Kasumi-1 (cell line): ENCODE results near the gene SIGLEC15.
A peak's percentile ranks its signal among the peaks of the same experiment; 100 is the strongest.
"Not testable (repeated sequence)": the region's sequence is repeated elsewhere in the genome, so short reads cannot be mapped to it uniquely, and the experiment has no call there.

ENCODE experiments used
- DNase-seq, 2 experiments: peaks; one replicate each; lab custom pipeline; 2025; lab: John Stamatoyannopoulos, UW

SIGLEC15 gene

GRCh38 chr18:45825258-45826044, at the start of gene SIGLEC15:
Gene SIGLEC15, plus strand, starts transcription at chr18:45825675. Its CDS starts 54 bp downstream, at chr18:45825729.
- peak in 1 of 2 experiments; percentile 24 for DNase-seq

GRCh38 chr18:45775743-45776142, 49.7 kb upstream of the SIGLEC15 start:
- DNase-seq, result no peak

GRCh38 chr18:45777393-45777792, 48.1 kb upstream of the SIGLEC15 start:
- DNase-seq, result no peak

- no peak for DNase-seq
Measured at GRCh38 chr18:45780568-45780967, 44.9 kb upstream of the SIGLEC15 start.

GRCh38 chr18:45782662-45783061, 42.8 kb upstream of the SIGLEC15 start:
- no peak for DNase-seq

- no peak for DNase-seq
Measured at GRCh38 chr18:45783097-45784075, 42.1 kb upstream of the SIGLEC15 start.

GRCh38 chr18:45785134-45785533, 40.3 kb upstream of the SIGLEC15 start:
- DNase-seq, result no peak

GRCh38 chr18:45786941-45787340, 38.5 kb upstream of the SIGLEC15 start:
- DNase-seq, result no peak

- no peak for DNase-seq
Measured at GRCh38 chr18:45787346-45787745, 38.1 kb upstream of the SIGLEC15 start.

GRCh38 chr18:45788861-45789260, 36.6 kb upstream of the SIGLEC15 start:
- DNase-seq, result no peak

GRCh38 chr18:45792506-45793263, 32.8 kb upstream of the SIGLEC15 start:
- no peak for DNase-seq

- DNase-seq, result no peak
Measured at GRCh38 chr18:45793264-45793965, 32.1 kb upstream of the SIGLEC15 start.

GRCh38 chr18:45801416-45802004, 24.0 kb upstream of the SIGLEC15 start:
- DNase-seq, result no peak

- DNase-seq, result no peak
Measured at GRCh38 chr18:45802814-45803492, 22.5 kb upstream of the SIGLEC15 start.

- no peak for DNase-seq
Measured at GRCh38 chr18:45805551-45805950, 19.9 kb upstream of the SIGLEC15 start.

GRCh38 chr18:45806226-45806625, 19.2 kb upstream of the SIGLEC15 start:
- DNase-seq, result no peak

GRCh38 chr18:45807144-45807543, 18.3 kb upstream of the SIGLEC15 start:
- DNase-seq, result not testable (repeated sequence)

GRCh38 chr18:45814733-45815132, 10.7 kb upstream of the SIGLEC15 start:
- DNase-seq, result not testable (repeated sequence)

- no peak for DNase-seq
Measured at GRCh38 chr18:45817543-45817942, 7.9 kb upstream of the SIGLEC15 start.

GRCh38 chr18:45818765-45819164, 6.7 kb upstream of the SIGLEC15 start:
- DNase-seq, result not testable (repeated sequence)
